IPS-18a (cell line): ENCODE results near the gene MRPL40.

Experiments
- H3K27ac ChIP-seq: one replicate; pipeline ENCODE4 v1.5.1; 2013; ENCODE audit warnings: low read length
- H3K27me3 ChIP-seq: one replicate; pipeline ENCODE4 v1.6.1; 2013; ENCODE audit warnings: mild to moderate bottlenecking, low read length; ENCODE audit not compliant: control insufficient read depth, insufficient read depth
- H3K36me3 ChIP-seq: one replicate; pipeline ENCODE4 v1.6.1; 2013; ENCODE audit warnings: low read depth, low read length; ENCODE audit not compliant: control insufficient read depth
- H3K4me1 ChIP-seq: one replicate; pipeline ENCODE4 v1.6.1; 2013; ENCODE audit warnings: low read depth, low read length; ENCODE audit not compliant: control insufficient read depth
- H3K4me3 ChIP-seq: one replicate; pipeline ENCODE4 v1.5.1; 2013; ENCODE audit warnings: low read length
- H3K9ac ChIP-seq: one replicate; pipeline ENCODE4 v1.6.1; 2013; ENCODE audit warnings: mild to moderate bottlenecking, low read length, moderate library complexity
- H3K9me3 ChIP-seq: one replicate; pipeline ENCODE4 v1.6.1; 2013; ENCODE audit warnings: low read depth, low read length; ENCODE audit not compliant: control insufficient read depth

The MRPL40 gene

GRCh38 chr22:19455033-19455432, 22.7 kb downstream of the MRPL40 start:
- Histone ChIP-seq H3K9ac (no peak overlapping the region), H3K4me3 (no peak overlapping the region), H3K27me3 (no peaks in the 10 kb centered on the region), H3K27ac (no peak overlapping the region), H3K36me3 (peaks cover 77% of the 10 kb centered on the region), H3K4me1 (no peaks in the 10 kb centered on the region), H3K9me3 (no peaks in the 10 kb centered on the region)

DNA sequence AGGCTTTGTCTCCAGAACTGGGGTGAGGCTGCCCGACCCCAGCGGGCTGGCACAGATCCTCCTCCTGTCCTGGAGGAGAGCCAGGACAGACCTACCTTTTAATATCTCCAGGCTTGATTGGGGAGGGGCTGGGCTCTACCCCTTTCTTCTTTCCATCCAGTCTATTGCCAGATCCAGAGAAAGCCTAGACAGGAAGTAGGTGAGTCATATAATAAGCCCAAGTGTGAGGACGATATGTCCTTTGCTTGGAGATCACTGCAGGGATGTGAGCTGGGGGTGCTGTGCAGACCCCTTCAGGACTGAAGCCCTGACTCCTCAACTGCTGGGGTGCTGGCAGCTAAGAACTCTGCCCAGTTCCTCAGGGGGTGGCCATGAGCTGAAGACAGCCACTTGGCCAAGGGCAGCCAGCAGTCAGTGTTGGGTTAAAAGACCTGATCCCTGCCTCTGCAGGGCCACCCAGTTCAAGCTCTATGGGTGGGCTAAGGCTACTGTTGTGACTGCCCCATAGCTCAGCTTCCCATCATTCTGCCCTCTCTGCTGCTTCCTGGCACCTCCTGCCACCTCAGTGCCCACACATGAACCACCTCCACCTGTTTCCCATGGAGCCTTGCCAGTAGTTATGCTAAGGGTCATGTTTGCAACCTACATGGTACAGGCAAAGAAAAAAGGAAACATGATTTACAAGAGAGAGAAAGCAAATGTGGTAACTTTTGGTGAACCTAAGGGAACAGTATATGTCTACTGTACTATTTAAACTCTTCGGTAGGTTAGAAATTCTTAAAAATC, 23.4 kb downstream of the MRPL40 start:
- Histone ChIP-seq H3K27ac (no peak overlapping the region), H3K9me3 (no peaks in the 10 kb centered on the region), H3K4me3 (no peak overlapping the region)

GRCh38 chr22:19456541-19456940, 24.2 kb downstream of the MRPL40 start:
- H3K27me3 ChIP-seq, result no peaks in the 10 kb centered on the region
- peaks cover 76% of the 10 kb centered on the region for H3K36me3 ChIP-seq
- H3K4me1 ChIP-seq, result no peaks in the 10 kb centered on the region
- H3K27ac ChIP-seq, result no peak overlapping the region
- no peaks in the 10 kb centered on the region for H3K9me3 ChIP-seq
- no peak overlapping the region for H3K4me3 ChIP-seq
- H3K9ac ChIP-seq, result no peak overlapping the region

More for the DNA sequence above, 23.4 kb downstream of the MRPL40 start:
- H3K36me3 ChIP-seq, result peaks cover 74% of the 10 kb centered on the region
- H3K27me3 ChIP-seq, result no peaks in the 10 kb centered on the region
- no peak overlapping the region for H3K9ac ChIP-seq
- H3K4me1 ChIP-seq, result no peaks in the 10 kb centered on the region

GRCh38 chr22:19457828-19458428, 25.6 kb downstream of the MRPL40 start:
- peaks cover 66% of the 10 kb centered on the region for H3K36me3 ChIP-seq
- no peaks in the 10 kb centered on the region for H3K27me3 ChIP-seq
- H3K4me3 ChIP-seq, result no peak overlapping the region
- H3K27ac ChIP-seq, result no peak overlapping the region
- H3K9me3 ChIP-seq, result no peaks in the 10 kb centered on the region
- H3K4me1 ChIP-seq, result no peaks in the 10 kb centered on the region
- no peak overlapping the region for H3K9ac ChIP-seq

DNA sequence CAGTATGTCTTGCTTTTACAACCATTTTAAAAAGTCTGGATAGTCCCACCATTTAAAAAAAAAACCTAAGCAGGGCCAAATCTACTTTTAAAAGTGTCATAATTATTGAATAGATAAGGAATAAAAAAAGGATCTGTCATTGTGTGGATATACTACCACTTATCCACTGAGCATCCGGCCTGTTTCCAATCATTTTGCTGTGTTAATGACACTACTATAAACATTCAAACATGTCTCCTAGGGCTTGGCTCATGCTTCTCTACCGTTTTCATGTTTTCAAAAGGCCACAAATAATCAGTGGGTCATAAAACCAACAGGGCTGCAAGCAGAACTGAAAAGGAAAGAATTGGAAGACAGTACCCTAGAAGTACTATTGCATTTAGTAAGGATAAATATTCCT, 27.7 kb downstream of the MRPL40 start:
- no peak overlapping the region for H3K9ac ChIP-seq
- H3K36me3 ChIP-seq, result peaks cover 58% of the 10 kb centered on the region
- no peaks in the 10 kb centered on the region for H3K27me3 ChIP-seq
- H3K4me3 ChIP-seq, result no peak overlapping the region
- no peak overlapping the region for H3K27ac ChIP-seq
- no peaks in the 10 kb centered on the region for H3K4me1 ChIP-seq
- H3K9me3 ChIP-seq, result no peaks in the 10 kb centered on the region

DNA sequence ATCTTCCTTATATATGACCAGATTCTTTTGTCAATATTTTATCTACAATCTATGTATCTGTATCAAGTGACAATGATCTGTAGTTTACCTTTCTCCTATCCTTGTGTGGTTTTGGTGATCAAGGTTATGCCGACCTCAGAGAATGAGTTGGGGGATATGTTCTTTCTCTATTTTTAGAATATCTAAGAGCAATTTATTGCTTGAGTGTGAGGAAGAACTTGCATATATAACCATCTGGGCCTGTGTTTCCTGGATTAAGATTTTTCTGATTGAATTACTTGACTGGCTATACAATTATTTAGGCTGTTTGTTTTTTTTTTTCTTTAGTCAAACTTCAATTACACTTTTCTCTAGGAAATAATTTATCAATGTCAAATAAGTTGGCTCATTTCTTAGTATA, 29.2 kb downstream of the MRPL40 start:
- Histone ChIP-seq H3K27me3 (no peaks in the 10 kb centered on the region), H3K9me3 (no peaks in the 10 kb centered on the region), H3K4me1 (no peaks in the 10 kb centered on the region), H3K9ac (no peak overlapping the region), H3K27ac (no peak overlapping the region), H3K36me3 (peaks cover 58% of the 10 kb centered on the region), H3K4me3 (no peak overlapping the region)

DNA sequence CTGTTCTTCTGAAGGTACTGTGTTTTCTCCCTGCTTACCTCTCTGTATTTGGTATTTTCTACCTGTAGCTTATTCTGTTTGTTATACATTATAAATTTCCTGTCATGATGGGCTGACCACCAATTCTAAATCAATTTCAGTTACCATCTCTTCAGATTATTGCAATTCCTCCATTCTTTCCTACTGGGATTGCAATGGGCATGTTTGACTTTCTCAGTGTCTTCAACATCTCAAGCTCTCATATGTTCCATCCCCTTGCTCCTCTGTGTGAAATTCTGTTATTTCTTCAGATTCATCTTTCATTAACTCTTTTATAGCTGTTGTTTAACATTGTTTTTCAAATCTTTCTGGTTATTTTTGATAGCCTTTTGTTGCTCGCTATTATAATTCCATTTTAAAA, 30.7 kb downstream of the MRPL40 start:
- H3K4me1 ChIP-seq, result no peaks in the 10 kb centered on the region
- peaks cover 56% of the 10 kb centered on the region for H3K36me3 ChIP-seq
- H3K9ac ChIP-seq, result no peak overlapping the region
- H3K27ac ChIP-seq, result no peak overlapping the region
- no peaks in the 10 kb centered on the region for H3K27me3 ChIP-seq
- H3K9me3 ChIP-seq, result no peaks in the 10 kb centered on the region
- H3K4me3 ChIP-seq, result no peak overlapping the region

DNA sequence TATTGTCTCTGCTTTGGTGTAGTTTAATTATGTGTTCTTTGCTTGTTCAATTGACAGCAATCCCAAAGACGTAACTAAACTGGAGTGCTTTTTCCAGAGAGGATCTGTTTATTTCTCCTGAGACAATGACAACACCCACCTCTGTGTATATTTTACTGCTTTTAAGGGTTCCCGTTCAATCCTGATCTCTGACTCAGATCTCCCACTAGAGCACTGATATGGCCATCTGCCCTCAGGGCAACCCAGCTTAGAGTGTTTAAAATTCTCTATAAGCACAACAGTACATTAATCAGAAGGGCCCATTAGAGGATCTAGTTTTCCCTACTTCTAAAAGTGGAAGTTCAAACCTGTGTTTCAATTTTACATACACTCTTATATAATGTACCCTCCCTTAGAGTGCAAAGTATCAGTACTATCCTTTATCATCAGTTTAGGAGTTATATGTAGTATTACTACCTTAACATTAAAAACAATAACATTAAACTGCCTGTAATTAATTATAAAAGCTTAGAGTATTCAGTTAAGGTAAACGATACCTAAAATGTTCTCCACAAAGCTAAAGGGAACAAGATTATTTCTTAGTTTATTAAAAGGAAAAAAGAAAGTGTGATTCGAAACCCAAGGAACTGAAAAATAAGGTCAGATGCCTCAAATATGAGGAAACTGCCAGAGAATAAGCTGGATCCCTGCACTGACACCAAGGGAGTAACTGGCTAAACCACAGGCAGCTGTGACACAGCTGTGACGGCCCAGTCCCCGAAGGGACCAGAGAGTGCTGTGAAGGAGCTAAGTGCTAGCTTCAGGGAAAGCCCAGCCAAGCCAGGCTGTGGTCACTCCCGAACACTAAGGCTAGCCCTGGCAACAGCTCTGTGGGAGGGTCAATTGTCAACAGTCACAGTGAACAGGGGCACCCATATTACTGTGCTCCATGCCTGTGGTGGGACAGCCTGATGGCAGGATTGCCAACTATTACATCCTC, 31.4 kb downstream of the MRPL40 start:
- Histone ChIP-seq H3K36me3 (peaks cover 62% of the 10 kb centered on the region), H3K9me3 (no peaks in the 10 kb centered on the region), H3K4me1 (no peaks in the 10 kb centered on the region), H3K9ac (no peak overlapping the region), H3K27ac (no peak overlapping the region), H3K4me3 (no peak overlapping the region), H3K27me3 (no peaks in the 10 kb centered on the region)

- Histone ChIP-seq H3K4me3 (no peak overlapping the region), H3K4me1 (no peaks in the 10 kb centered on the region), H3K9me3 (no peaks in the 10 kb centered on the region), H3K27me3 (no peaks in the 10 kb centered on the region), H3K36me3 (peaks cover 69% of the 10 kb centered on the region), H3K27ac (no peak overlapping the region), H3K9ac (no peak overlapping the region)
These were observed 32.2 kb downstream of the MRPL40 start for GRCh38 chr22:19464546-19464945.

DNA sequence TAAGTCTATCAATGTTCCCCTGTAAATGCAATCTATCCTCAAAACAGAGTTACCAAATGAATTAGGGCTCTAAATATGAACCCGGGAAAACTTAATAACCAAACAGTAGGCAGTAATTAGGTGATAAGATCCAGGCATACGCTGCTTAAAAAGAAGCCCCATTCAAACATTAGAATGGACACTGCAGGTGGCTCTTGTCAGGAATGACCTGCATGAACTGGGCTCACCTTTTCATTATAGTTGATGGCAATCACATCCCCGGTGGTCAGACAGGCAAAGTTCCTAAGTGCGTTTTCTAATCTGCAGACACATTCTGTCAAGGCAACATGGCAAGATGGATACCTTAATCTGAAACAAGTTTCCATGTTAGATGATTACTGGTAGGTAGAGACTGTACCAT, 32.6 kb downstream of the MRPL40 start:
- no peaks in the 10 kb centered on the region for H3K9me3 ChIP-seq
- H3K27ac ChIP-seq, result no peak overlapping the region
- H3K9ac ChIP-seq, result no peak overlapping the region
- peaks cover 73% of the 10 kb centered on the region for H3K36me3 ChIP-seq
- H3K4me3 ChIP-seq, result no peak overlapping the region
- no peaks in the 10 kb centered on the region for H3K27me3 ChIP-seq
- no peaks in the 10 kb centered on the region for H3K4me1 ChIP-seq

DNA sequence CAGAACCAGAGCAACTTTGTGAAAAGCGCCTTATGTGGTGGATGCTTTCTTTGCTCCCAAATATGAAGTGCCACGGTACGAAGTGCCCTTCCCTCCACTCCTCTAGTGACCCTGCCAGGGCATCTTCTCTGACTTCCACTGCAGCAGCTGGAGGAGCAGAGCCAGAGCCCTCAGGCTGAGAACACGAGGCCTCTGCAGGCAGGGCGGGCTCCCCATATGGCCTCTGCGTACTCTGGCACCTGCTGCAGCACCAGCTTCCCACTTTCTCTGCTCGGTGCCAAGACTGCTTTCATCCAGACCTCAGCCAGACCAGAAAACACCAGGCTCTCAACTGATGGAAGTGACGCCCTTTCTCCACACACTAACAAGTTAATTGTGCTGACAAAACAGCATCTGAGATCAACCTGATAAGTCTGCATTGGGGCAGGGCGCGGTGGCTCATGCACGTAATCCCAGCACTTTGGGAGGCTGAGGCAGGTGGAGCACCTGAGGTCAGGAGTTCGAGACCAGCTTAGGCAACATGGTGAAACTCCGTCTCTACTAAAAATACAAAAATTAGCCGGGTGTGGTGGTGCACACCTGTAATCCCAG, 33.9 kb downstream of the MRPL40 start:
- Histone ChIP-seq H3K4me1 (no peaks in the 10 kb centered on the region), H3K9me3 (no peaks in the 10 kb centered on the region), H3K36me3 (peaks cover 76% of the 10 kb centered on the region), H3K9ac (no peak overlapping the region), H3K4me3 (no peak overlapping the region), H3K27me3 (no peaks in the 10 kb centered on the region), H3K27ac (no peak overlapping the region)
